Stimulated activated CD4-positive, alpha-beta T cell treated with anti-CD3 and anti-CD28 coated beads, Interleukin-2, amount 100 ng/mL, for 4 hours (primary cell): Measurements from ENCODE around the gene IRX1.

Source experiments
- DNase-seq: peaks from one replicate; pipeline ENCODE4 v3.0.0-alpha.2; 2020; ENCODE audit warnings: low read depth

Gene IRX1

GRCh38 chr5:3600106-3601060 is 4.8 kb downstream of the IRX1 start:
- no peak for DNase-seq

DNA sequence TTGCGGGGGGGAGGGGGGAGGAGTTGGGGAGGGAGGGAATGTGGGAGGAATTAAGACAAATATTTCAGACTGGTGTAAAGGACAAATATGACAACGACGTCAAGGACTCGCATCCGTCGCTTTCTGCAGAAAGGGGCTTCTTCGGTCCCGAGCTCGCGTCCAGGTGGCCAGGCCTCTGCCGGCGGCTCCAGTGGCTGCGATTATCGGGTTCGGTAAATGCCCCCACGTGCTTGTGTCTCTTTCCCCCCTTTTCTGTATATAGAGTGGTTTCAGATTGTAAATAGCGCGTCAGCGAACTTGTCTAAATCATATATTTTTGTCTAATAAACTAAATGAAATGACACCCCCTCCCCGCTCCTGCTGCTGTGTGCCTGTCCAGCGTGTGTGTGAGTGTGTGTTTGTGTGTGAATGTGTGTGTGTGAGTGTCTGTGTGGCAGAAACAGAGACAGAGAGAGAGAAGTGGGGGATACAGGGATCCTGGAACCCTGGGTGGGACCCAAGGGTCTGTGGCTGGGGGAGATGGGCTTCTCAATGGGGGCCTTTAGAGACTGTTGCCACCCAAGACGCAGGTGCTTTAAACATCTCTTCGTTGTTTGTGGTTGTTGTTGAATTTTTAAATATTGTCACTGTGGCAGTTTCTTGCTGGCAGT is 5.6 kb downstream of the IRX1 start:
- DNase-seq = no peak

DNA sequence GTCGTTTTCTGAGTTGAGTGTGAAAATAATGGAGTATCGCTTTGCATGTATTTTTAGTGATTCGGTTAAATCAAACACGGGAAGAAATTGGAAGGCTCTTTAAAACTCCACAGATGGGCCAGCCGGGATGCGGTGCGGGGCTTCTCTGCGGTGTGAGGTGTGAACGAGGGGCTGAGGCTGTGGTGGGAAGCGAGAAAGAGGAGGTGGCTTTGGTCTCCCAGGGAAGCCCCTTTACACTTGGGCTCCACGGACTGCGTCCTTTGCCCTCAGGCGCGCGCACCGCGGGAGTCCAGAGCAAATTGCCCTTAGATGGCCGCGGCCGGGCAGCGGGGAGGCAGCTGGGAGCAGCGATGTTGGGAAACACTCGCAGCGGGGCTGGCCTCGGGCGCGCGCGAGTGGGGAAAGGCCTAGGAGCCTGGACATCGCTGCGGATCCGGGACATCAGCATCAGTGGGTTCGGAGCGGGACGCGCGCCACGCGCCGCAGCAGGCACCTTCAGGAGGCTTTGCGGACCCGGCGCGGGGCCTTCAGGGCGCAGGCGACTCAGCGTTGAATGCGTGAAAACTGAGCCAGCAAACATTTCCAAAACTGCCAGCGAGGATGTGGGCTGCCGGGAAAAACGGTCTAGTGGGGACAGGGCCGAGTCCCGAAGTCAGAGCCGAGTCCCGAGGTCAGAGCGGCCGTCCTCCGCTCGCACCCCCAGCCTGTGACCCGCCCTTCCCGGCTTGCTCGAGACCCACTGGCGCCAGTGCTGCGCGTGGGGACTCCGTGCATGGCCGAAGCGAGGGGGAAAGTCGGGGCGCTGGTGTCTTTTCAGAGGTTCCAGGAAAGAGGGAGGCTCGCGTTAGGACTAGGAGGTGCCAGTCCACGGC is 6.5 kb downstream of the IRX1 start:
- DNase-seq = no peak

GRCh38 chr5:3602785-3603502 is 7.3 kb downstream of the IRX1 start:
- no peak for DNase-seq

DNA sequence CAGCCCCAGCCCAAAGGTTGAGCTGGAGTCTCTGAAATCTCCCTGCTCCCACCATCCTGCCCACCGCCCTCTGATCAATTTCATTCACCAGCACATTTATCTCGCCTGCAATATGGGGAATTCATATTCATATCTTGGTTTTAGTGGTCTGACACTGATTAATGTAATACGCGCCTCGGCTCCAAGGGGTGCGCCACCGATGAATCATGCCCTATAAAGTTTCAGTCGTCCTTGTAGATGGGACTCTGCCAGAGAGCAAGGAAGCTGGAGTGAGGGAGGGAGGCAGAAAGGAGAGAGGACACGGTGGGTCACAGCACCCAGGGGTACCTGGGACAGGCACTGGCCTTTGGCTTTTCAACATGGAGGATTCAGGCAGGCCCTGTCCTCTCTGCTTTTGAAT is 8.9 kb downstream of the IRX1 start:
- DNase-seq = no peak

DNA sequence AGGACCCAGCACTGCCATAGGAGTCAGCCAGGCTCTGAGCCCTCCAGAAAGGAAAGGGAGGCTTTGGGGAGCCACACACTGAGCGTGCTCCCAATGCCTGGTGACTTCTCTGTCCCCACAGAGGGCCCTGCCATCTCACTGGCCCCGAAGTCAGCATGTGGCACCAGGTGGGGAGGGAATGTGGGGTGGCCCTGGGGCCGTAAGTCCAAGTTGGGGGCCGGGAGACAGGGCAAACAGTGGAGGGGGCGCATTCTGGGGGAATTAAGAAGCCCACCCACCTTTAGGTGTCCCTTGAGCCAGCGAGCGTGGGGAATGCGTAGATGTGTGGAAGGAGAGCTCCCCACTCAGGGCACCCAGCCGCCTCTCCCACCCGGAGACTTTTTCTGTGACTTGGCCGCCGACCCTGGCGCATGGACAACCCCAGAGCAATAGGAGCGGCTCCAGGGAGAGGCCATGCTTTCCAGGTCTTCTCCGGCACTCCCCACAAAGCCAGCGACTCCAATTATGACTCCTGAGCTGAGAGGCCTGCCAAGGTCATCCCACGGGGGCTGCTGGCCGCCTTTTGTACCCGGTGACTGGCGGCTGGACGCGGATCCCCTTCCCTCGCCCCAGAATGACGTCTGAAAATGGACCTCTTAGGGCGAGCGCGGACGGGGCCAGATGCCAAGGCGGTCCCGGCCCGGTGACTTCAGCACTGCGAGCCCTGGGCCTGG is 9.8 kb downstream of the IRX1 start:
- DNase-seq = no peak

DNA sequence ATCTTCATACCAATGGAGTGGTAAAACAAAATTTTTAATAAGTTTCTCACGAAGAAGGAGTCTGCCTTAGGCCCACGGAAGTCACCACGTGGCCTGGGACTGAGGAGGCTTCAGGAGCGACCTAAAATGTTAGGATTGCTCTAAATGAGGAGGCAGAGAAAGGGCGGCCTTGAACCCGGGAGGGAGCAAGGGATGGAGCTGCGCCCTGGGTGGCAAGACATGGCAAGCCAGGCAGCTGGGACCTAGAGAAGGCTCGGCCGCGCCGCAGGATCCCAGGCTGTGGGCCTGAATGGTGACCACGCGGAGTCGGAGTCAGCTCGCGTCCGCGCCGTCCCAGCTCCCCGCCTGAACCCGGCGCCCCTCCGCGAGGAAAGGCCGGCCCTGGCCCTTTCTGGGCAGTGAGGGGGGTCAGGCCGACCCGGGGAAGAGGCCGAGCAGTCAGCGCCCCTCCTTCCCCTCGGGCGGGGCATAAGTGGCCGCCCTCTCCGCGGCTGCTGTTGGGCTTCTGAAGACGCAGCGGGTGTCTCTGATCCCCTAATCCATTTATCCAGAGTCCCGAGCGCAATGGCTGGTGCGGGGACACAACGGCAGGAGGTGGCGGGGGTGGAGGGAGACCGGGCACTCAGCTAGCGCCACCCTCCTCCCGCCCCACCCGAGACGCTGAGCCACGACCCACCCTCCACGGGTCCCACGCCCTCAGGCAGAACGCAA is 10.6 kb downstream of the IRX1 start:
- no peak for DNase-seq

DNA sequence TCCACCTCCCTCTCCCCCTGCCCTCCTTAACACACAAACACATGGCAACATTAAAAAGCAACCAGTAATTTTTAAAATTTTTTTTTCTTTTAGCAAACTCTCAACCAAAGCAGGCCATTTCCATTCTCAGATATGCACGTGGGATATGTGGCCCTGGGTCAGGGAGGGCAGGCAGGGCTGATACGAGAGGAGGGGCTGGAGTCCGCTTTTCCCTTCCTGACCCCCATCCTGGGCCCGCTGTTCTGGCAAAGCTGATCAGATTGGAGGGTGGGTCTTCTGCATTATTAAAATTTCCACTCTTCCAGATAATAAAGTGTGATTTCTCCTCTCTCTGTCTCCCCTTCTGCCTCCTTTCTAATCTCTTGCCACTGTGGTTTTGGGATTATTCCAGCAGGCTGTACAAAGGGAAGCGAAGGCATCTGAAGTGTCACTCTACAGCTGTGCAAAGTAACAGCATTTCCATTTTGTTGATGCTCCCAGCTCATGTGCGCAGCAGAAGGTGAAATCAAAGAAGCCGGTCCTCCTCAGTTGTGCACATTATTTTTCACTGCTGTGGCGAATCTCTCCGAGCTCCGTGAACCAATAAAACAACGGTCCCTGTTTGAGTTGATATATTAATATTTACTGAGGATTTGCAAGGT is 12.0 kb downstream of the IRX1 start:
- DNase-seq = no peak

- no peak for DNase-seq
Observed at GRCh38 chr5:3609120-3609681, 13.6 kb downstream of the IRX1 start.

DNA sequence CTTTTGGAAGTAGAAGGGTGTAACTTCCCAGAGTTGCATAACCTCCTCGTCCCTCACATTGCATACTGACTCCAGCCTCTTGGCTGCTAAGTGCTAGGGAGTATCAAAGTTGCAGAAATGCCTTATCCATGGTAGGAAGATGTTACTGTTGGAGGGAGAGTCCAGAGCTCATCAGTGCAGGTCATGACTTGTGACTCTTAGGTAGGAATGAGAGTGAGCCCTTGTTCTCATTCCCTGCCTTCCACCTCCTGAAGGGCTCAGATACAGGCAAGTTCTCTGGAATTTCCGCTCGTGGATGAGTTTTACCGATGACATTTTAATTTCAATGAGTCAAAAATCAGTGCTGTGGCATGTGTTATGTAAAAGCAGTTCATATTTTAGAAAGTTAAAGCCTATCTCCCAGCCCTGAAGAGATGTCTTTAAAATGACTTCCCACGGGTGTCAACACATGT is 17.0 kb downstream of the IRX1 start:
- DNase-seq = no peak

DNA sequence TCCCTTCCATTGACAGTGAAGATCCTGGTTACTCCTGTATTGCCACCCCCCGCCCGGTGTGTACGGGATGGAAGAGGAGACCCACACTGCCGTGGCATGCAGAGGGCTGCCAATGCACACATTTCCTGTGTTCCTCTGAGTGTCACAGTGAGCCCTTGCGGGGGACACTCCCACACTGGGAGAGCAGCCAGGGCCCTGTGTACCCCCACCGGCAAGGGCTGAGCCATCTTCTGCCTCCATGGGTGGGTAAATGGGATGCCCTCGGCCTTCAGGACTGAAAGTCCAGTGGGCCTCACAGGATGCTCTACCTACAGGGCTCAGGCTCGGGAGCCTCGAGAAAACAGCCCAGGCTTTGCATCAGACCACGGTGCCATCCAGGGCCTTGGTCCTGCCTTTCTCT is 18.1 kb downstream of the IRX1 start:
- no peak for DNase-seq

DNA sequence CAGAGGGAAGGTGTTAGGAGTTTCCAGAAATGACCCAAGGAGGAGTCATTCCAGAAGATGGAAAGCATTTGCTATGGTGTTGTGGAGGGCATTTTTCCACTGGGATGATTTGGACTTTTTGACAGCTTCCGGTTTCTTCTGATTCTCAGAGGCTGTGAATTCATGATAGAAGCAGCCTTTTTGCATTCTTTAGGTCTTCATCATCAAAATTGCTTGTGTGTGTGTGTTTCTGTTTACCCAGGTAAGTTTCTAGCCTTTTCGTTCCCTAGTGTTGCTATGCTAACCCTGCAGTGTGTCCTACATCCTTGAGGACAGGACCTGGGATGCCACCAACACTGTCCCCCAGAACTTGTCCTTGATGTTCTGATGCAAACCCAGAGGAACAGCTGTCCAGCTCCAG is 19.6 kb downstream of the IRX1 start:
- no peak for DNase-seq

GRCh38 chr5:3615829-3616228 is 20.2 kb downstream of the IRX1 start:
- DNase-seq = no peak

DNA sequence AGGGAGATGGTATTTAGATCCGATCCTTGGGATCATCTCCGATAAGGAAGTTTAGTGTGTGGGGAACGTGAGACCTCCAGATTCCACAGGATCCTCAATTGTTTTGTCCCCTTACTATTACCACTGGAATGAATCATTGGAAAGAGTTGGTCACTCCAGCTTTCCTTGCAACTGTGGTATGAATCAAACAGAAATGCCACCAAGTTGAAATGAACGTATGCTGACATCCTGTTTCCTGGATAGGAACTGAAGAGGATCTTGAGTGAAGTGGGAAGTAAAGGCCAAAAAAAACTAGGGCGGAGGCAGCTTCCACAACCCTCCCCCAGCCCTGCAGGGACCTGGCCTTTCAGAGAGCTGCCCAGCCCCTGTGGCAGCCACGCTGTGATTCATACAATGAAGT is 23.9 kb downstream of the IRX1 start:
- no peak for DNase-seq

DNA sequence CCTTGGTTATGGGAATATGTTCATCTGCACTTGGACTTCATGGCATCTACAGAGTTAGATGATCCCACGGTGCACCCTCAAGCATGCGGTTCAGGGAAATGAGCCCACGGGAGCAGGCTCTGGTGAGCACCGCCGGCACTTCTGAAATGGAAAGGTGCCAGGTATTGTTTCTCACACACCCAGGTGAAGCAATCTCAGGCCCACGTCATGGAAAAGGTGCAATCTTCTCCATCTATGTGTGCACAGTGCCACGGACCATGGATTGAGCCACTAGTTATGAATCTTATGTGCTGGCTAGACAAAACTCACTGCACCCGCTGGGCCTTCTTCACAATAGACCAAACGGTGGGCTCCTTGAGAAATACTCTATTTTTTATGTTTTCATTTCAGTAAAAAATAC is 27.3 kb downstream of the IRX1 start:
- no peak for DNase-seq

GRCh38 chr5:3625626-3626025 is 30.0 kb downstream of the IRX1 start:
- no peak for DNase-seq

GRCh38 chr5:3634061-3634460 is 38.4 kb downstream of the IRX1 start:
- no peak for DNase-seq

DNA sequence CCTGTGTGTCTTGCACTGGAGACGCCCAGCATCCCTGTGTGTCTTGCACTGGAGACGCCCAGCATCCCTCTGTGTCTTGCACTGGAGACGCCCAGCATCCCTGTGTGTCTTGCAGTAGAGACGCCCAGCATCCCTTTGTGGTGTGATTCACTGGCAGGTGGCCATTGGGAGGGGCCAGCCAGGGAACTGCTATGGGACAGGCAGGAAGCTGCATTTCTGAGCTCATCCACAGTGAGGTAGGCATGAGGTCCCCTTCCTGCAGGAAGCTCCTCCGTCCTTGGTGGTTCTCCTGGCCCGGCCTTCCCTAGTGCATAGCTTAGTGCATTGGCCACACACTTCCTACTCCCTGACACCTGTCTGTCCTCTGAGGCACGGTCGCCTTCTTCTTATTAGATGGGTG is 43.5 kb downstream of the IRX1 start:
- DNase-seq = no peak

GRCh38 chr5:3642231-3642630 is 46.6 kb downstream of the IRX1 start:
- DNase-seq = no peak

DNA sequence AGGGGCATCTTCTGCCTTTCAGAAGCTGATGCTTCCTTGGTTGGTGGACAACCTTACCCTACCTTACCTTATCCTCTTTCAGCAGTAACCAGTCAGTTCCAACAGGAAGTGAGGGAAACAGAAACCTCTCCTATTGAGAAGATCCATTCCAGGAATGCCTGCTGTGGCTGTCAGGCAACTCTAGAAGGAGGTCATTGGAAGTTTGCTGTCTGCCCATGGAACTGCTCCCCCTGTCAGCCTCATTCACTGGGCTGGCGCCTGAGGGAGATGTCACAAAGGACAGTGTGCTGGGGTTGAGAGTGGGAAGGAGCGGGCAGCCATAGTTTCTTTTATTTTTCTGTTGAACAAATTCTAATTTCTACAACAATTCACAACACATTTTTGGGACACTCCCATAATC is 54.7 kb downstream of the IRX1 start:
- DNase-seq = no peak
